ENCODE results near the gene GUCY1A1. TPM values are rescaled to one million over a fixed set of nuclear protein-coding genes. Genes with fewer than 3 reads are reported as not detected.

The GUCY1A1 gene
- total RNA-seq, 1 donor from 2014 or later, result 2.5 TPM

- no peak for ATAC-seq
These were observed 27.6 kb downstream of the GUCY1A1 start for GRCh38 chr4:155694100-155694785.

- no peak for ATAC-seq
These were observed 29.6 kb downstream of the GUCY1A1 start for GRCh38 chr4:155696226-155696625.

GRCh38 chr4:155696726-155697125 lies 30.1 kb downstream of the GUCY1A1 start:
- ATAC-seq, result no peak

DNA sequence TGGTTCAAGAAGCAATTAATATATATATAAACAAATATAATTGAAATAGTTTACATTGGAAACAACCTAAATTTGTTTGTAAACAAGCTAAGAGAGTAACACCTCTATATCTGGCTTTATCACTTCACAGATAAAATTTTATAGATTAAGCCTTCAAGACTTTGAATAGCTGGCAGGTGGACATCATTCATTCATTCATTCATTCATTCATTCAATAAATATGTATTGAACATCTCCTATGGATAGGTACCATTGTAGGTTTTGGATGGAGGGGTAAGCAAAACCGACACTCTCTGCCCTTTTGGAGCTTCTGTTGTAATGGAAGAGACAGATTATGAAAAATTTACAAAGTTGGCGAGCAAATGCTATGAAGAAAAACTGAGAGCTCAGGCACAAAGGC lies 35.2 kb downstream of the GUCY1A1 start:
- ATAC-seq, result no peak

- ATAC-seq, result no peak
These were observed 37.0 kb downstream of the GUCY1A1 start for GRCh38 chr4:155703486-155704247.

DNA sequence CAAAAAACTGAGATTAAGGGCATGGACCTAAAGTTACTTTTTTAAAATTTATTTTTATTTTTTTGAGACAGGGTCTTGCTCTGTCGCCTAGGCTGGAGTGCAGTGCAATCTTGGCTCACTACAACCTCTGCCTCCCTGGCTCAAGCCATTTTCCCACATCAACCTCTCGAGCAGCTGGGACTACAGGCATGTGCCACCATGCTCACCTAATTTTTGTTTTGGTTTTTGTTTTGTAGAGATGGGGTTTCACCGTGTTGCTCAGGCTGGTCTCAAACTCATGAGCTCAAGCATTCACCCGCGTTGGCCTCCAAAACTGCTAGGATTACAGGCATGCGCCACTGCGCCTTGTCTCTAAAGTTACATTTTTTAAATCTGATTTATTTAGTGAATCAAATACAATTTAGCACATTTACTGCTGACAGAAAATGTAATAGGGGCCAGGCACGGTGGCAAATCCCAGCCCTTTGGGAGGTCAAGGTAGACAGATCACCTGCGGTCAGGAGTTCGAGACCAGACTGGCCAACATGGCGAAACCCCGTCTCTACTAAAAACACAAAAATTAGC lies 38.3 kb downstream of the GUCY1A1 start:
- ATAC-seq, result no peak

DNA sequence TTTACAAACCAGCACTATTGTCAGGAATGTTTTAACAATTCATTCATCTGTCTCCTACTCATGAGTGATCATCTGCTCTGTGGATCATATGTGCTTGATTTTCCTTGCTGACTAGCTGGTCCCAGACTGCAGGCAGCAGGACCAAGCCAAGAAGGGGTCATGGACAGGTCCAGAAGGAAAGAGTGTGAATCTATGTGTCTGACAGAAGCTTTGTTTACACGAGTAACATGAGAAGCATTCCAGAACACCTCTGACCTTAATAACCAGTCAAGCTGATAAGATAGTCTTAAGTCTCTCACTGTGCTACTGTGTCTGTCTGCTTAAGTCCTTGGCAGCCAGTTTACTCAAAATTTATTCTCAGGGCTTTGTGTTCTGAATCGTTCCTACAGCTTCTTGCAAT lies 39.0 kb downstream of the GUCY1A1 start:
- ATAC-seq, result no peak

DNA sequence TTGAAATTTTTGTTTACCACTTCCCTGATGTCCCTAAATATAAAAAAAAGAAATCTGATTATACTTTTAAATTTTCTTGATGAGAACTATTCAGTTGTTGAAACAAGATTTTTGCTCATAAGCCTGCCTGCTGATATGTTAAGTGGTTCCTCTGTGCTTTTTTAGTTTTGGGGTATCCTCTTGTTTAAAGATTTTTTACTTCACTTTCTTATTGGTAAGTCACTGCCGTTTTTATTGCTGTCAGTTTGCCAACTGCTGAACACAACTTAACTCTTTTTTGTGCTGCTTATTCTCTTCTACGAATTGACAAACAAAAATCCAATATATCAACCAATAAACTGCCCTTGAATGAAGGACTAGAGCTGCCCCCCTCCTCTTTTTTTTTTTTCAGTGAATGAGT lies 39.5 kb downstream of the GUCY1A1 start:
- no peak for ATAC-seq

- no peak for ATAC-seq
These were observed 40.6 kb downstream of the GUCY1A1 start for GRCh38 chr4:155707251-155707650.

DNA sequence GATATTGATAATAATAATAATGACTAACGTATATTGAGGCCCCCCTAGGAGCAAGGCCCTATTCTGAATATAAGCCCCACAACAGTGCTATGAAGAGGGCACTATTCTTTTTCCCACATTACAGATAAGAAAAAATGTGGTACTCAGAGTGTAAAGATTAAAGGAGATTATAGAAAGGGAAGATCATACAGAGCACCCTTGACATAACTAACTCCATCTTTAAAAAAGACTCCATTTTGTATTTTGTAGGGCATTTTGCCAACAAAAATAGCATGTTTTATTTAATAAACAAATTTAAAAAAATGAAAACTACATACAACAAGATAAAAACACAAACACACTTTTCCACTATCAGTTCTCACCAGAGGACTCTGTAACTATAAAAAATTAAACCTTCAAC lies 42.1 kb downstream of the GUCY1A1 start:
- no peak for ATAC-seq

GRCh38 chr4:155709918-155710317 lies 43.3 kb downstream of the GUCY1A1 start:
- ATAC-seq, result no peak

DNA sequence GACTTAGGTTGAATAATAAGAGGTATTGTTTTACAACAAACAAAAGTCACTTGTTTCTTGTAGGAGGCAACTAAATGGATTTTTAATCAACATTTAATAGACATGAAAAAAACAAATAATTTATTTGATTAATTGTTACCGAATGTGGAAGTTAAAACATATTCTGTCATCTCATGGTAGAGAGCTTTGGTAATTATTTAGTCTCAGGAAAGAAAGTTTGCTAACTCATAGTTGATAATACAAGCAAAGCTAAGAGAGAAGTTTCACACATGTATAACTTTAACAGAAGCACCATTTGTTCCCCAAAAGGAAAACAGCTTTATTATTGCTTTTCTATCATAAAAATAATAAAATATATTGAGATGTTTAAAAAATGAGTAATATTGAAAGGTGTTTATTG lies 44.9 kb downstream of the GUCY1A1 start:
- no peak for ATAC-seq

DNA sequence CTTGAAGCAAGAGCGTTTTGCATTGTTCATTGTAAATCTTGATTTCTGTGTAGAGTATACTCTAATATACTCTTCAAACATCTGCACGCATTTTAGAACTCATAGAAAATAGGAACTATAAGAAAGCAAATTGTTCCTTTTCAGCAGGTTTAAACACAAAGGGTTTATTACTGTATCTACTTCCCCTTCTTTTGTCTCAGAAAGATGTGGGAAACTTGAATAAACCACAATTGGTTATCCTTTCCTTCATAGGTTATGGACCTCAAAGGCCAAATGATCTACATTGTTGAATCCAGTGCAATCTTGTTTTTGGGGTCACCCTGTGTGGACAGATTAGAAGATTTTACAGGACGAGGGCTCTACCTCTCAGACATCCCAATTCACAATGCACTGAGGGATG lies 46.2 kb downstream of the GUCY1A1 start:
- no peak for ATAC-seq

GRCh38 chr4:155713911-155714310 lies 47.3 kb downstream of the GUCY1A1 start:
- ATAC-seq, result no peak

GRCh38 chr4:155722336-155722735 lies 55.7 kb downstream of the GUCY1A1 start:
- ATAC-seq, result no peak

DNA sequence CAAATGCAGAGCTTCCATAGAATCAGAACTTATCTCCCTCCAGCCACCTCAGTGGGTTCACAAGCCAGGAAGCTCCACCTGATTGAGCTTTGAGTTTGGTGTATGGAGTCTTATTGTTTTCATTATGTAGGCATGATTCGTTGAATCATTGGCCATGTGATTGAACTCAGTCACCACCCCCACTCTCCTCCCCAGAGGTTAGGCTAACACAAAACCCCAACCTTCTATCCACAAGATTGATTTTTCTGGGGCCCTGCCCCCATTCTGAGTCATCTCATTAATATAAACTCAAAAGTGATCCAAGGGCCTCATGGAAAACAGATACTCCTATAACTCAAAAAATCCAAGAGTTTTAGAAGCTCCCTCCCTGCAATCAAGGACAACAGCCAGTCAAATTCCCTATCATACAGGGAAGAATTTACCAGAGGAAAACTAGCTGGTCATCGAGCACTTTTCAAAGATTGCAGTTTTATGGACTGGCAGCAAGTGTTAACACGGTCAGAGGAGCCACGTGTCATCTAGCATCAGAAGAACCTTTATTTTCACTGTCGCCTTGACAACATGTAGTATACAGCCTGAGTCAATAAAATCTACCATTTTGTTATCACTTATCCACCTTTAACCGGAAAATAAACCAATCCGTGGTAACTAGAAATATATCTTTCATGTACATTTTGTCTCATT lies 56.3 kb downstream of the GUCY1A1 start:
- ATAC-seq, result no peak

GRCh38 chr4:155724731-155725130 lies 58.1 kb downstream of the GUCY1A1 start:
- ATAC-seq, result no peak

DNA sequence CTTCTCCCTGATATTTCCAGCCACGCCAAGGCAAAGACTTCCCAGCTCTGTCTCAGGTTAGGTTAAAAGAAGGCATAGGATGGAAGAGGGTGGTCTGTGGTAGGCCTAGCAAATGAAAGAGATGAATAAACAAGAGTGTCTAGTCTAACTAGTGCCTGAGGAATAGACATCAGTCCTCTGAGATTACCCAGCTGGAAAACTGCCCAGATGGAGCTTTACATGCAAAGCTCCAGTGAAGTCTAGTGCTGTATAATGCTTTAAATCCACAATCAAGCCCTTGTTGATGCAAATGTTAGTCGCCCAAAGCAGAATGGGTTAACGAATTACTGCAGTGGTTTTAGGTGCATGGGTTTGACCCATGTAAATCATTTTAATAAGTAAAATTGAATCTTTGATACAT lies 67.4 kb downstream of the GUCY1A1 start:
- ATAC-seq, result no peak

DNA sequence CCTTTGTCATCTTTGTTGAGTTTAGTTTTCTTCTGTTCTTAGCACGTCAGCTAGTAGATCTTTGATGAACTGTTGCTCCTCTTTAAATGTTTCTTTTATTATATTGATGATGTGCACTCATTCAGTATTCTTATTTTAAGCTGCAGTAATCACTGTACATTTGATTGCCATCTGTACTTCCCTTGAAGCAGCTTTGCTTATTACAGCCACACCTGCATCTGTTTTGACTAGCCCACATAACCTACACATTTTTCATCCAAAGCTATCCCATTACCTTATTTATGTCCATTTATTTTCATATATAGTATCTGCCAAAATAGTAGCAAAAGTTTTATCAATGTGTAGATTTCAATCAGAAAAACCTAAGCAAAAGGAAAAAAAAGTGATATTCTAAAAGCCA lies 68.3 kb downstream of the GUCY1A1 start:
- no peak for ATAC-seq

GRCh38 chr4:155735496-155735895 lies 68.8 kb downstream of the GUCY1A1 start:
- no peak for ATAC-seq

GRCh38 chr4:155738548-155738947 lies 71.9 kb downstream of the GUCY1A1 start:
- ATAC-seq, result no peak

- no peak for ATAC-seq
These were observed 74.9 kb downstream of the GUCY1A1 start for GRCh38 chr4:155741546-155741945.

- ATAC-seq, result no peak
These were observed 75.8 kb downstream of the GUCY1A1 start for GRCh38 chr4:155742310-155743015.
